Caco-2 (cell line): ENCODE data around the gene SNX3. TPM values are rescaled to one million over a fixed set of nuclear protein-coding genes. Genes with fewer than 3 reads are reported as not detected.

ENCODE experiments used
- BruUV-seq: library from RNA; stranded (reverse); fragments of 400-500 nt; replicated peaks from 2 replicates; lab custom pipeline; 2021; lab: Mats Ljungman, UMichigan
- CTCF ChIA-PET: fragments of 300-600 bp; sonication (Branson Sonifier 250); formaldehyde crosslinking; loops from one replicate; lab custom pipeline; 2022; ENCODE audit warnings: antibody characterized with exemption; lab: Charles Lee
- POLR2A ChIA-PET: fragments of 300-600 bp; sonication (Branson Sonifier 250); formaldehyde crosslinking; loops from one replicate; lab custom pipeline; 2022; ENCODE audit warnings: antibody characterized with exemption; lab: Charles Lee
- DNase-seq, 2 experiments: peaks; one replicate each; pipeline versions ENCODE4 v3.0.0 to v3.0.0-alpha.2; 2020 to 2022
- H3K27me3 ChIP-seq: replicated peaks from 2 replicates; pipeline ENCODE4 v1.6.0; 2011; ENCODE audit warnings: low read length; ENCODE audit not compliant: control insufficient read depth, insufficient read depth
- H3K36me3 ChIP-seq: 2 replicates; pipeline ENCODE4 v1.5.1; 2011; ENCODE audit warnings: low read length; ENCODE audit not compliant: control insufficient read depth, insufficient read depth
- H3K4me1 ChIP-seq: fragments of 250-450 bp; sonication (Bioruptor Pico); 2 replicates; pipeline ENCODE4 v1.5.1; 2020; ENCODE audit warnings: mild to moderate bottlenecking
- H3K4me3 ChIP-seq: 2 replicates; pipeline ENCODE4 v1.5.1; 2011; ENCODE audit warnings: low read depth, mild to moderate bottlenecking, control low read depth, low read length
- H3K9me3 ChIP-seq: fragments of 250-450 bp; sonication (Bioruptor Pico); 2 replicates; pipeline ENCODE4 v1.5.1; 2020; ENCODE audit warnings: mild to moderate bottlenecking, moderate library complexity
- H3K27ac Mint-ChIP-seq: one replicate; pipeline ENCODE4 v1.8.0; 2022; ENCODE audit warnings: mixed read lengths; ENCODE audit not compliant: unreplicated experiment
- H3K27me3 Mint-ChIP-seq: one replicate; pipeline ENCODE4 v1.8.0; 2022; ENCODE audit warnings: mixed read lengths; ENCODE audit not compliant: insufficient read depth, unreplicated experiment
- H3K36me3 Mint-ChIP-seq: one replicate; pipeline ENCODE4 v1.8.0; 2022; ENCODE audit warnings: mild to moderate bottlenecking, mixed read lengths; ENCODE audit not compliant: insufficient read depth, unreplicated experiment
- H3K4me1 Mint-ChIP-seq: one replicate; pipeline ENCODE4 v1.8.0; 2022; ENCODE audit warnings: low read depth, mixed read lengths; ENCODE audit not compliant: unreplicated experiment
- H3K4me3 Mint-ChIP-seq: one replicate; pipeline ENCODE4 v1.8.0; 2022; ENCODE audit warnings: mild to moderate bottlenecking, moderate library complexity, mixed read lengths; ENCODE audit not compliant: unreplicated experiment
- H3K9me3 Mint-ChIP-seq: one replicate; pipeline ENCODE4 v1.8.0; 2022; ENCODE audit warnings: mixed read lengths; ENCODE audit not compliant: unreplicated experiment
- intact Hi-C: fragments of 100-400 bp; cut with micrococcal nuclease; formaldehyde crosslinking; loops from one replicate; pipeline ENCODE4 v1.10.0; 2022; ENCODE audit not compliant: unreplicated experiment
- total RNA-seq: library from RNA; stranded (reverse); gene quantifications from 2 replicates; pipeline ENCODE4 v1.2.3, GENCODE V29; 2022
- TF ChIP-seq, protein P1 (sequence below), 2 experiments: fragments of 200-600 bp in 1 of 2; IDR thresholded peaks; 1 replicate in 1 of 2; 2 replicates in 1 of 2; pipeline versions ENCODE4 v1.5.1 to v1.8.0; 2011 to 2022; ENCODE audit warnings: antibody characterized with exemption in 1 of 2, control low read depth in 1 of 2, inconsistent platforms in 1 of 2, low read depth in 1 of 2, low read length in 1 of 2, mild to moderate bottlenecking in 1 of 2, moderate library complexity in 1 of 2; ENCODE audit not compliant: insufficient read depth in 1 of 2, severe bottlenecking in 1 of 2, unreplicated experiment in 1 of 2

The SNX3 gene
- total RNA-seq, 1 experiment from 2014 or later = 114 TPM

GRCh38 chr6:108166664-108167448, 94.0 kb downstream of the SNX3 start:
- BruUV-seq = no TSS peak
- ChIA-PET CTCF (no interaction called here), POLR2A (no interaction called here)
- Histone ChIP-seq H3K9me3 (no peaks in the 10 kb centered on the region), H3K4me3 (peak overlapping the region; percentile 50; the same call in 1 of the 2 replicates), H3K36me3 (no peaks in the 10 kb centered on the region), H3K27me3 (no peaks in the 10 kb centered on the region), H3K4me1 (no peaks in the 10 kb centered on the region)
- H3K36me3 Mint-ChIP-seq = no peaks in the 10 kb centered on the region
- H3K27me3 Mint-ChIP-seq = peaks cover 3% of the 10 kb centered on the region
- no peaks in the 10 kb centered on the region for H3K9me3 Mint-ChIP-seq
- H3K4me3 Mint-ChIP-seq = peak overlapping the region; percentile 78
- peaks cover 14% of the 10 kb centered on the region for H3K4me1 Mint-ChIP-seq
- DNase-seq = no peak
- no peak overlapping the region for H3K27ac Mint-ChIP-seq
- TF ChIP-seq, protein P1, sequence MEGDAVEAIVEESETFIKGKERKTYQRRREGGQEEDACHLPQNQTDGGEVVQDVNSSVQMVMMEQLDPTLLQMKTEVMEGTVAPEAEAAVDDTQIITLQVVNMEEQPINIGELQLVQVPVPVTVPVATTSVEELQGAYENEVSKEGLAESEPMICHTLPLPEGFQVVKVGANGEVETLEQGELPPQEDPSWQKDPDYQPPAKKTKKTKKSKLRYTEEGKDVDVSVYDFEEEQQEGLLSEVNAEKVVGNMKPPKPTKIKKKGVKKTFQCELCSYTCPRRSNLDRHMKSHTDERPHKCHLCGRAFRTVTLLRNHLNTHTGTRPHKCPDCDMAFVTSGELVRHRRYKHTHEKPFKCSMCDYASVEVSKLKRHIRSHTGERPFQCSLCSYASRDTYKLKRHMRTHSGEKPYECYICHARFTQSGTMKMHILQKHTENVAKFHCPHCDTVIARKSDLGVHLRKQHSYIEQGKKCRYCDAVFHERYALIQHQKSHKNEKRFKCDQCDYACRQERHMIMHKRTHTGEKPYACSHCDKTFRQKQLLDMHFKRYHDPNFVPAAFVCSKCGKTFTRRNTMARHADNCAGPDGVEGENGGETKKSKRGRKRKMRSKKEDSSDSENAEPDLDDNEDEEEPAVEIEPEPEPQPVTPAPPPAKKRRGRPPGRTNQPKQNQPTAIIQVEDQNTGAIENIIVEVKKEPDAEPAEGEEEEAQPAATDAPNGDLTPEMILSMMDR (IDR thresholded peaks at IDR 0.05; ENCODE audit: insufficient read depth in 1 of 2, low read depth in 1 of 2, low read length in 1 of 2, severe bottlenecking in 1 of 2, unreplicated experiment in 1 of 2) = no peak
- intact Hi-C loops = no loop called here

DNA sequence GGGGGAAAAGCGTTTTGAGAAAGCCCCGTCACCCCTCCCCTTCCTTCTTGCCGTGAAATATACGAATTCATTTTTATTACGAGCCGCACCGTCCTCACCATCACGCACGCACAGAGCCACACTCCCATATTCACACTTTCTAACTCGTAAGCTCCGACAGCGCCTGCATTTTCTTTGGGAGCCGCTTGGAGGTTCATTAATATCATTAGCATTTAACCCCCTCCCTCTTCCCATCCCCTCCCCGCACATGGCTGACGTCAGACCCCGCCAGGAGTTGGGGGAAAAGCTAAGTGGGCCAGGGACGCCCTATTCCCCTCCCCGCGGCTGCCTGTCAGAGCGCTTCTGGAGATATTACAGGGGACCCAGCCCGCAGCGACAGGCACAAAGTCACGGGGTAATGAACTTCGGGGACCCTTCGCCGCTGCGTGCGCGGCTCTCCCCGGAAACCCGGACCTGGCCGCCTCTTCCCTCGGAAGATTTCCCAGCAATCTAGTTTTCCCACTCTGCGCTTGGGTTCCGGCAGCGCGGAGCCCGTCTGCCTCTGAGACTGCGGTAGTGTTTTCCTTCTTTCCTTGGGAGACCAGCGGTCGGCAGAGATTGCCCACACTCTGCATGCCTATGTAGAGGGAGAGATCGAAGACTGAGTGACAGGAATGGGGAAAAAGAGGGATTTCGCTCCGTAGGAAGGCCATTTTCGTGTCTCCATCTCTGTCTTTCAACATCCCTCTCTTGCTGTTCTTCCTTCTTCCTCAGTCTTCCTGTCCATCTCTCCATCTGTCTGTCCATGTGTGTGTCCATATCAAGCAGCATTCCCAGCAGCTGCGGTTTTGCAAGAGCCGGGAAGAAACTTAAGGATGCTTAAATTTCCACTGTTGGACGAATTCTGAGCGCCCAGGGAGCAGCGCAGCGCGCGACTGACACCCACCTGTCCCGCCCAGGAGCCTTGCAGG, 94.9 kb downstream of the SNX3 start, which contains the start of gene NR2E1:
Gene NR2E1 (plus strand): TSS at position 309 of the 950 bp plus-strand sequence. CDS start 744 bp downstream, outside the sequence.
- Mint-ChIP-seq H3K36me3 (no peaks in the 10 kb centered on the region), H3K4me1 (peaks cover 14% of the 10 kb centered on the region), H3K9me3 (no peaks in the 10 kb centered on the region), H3K4me3 (peak within 1 kb of the TSS; percentile 78), H3K27ac (peak within 1 kb of the TSS; percentile 15), H3K27me3 (peaks cover 6% of the 10 kb centered on the region)
- no peaks in the 10 kb centered on the region for H3K4me1 ChIP-seq
- no peaks in the 10 kb centered on the region for H3K36me3 ChIP-seq
- CTCF ChIA-PET = no interaction called here
- TF ChIP-seq, protein P1 (IDR thresholded peaks at IDR 0.05; ENCODE audit: insufficient read depth in 1 of 2, low read depth in 1 of 2, low read length in 1 of 2, severe bottlenecking in 1 of 2, unreplicated experiment in 1 of 2) = no peak
- intact Hi-C loops = no loop called here
- BruUV-seq = TSS peak; percentile 50
- DNase-seq = peak; percentile 50 to 57
- peak within 1 kb of the TSS; percentile 50 for H3K4me3 ChIP-seq
- no peaks in the 10 kb centered on the region for H3K9me3 ChIP-seq
- no peaks in the 10 kb centered on the region for H3K27me3 ChIP-seq
- POLR2A ChIA-PET = interaction anchor here (0.6 kb wide), 1 partner anchor 82 kb away, joined by 4 read pairs; no protein-coding TSS in a partner anchor
